ENCODE measurements around the gene PLCG1. TPM values are rescaled to one million over a fixed set of nuclear protein-coding genes. Genes with fewer than 3 reads are reported as not detected.

Gene PLCG1
- total RNA-seq, 1 donor from 2014 or later, result 320 TPM

- H3K9me3 Mint-ChIP-seq, result peaks cover 2% of the 10 kb centered on the region
- H3K36me3 Mint-ChIP-seq (ENCODE audit: low read depth), result peaks cover 3% of the 10 kb centered on the region
- no peaks in the 10 kb centered on the region for H3K27me3 Mint-ChIP-seq (ENCODE audit: low read depth)
- no peak overlapping the region for H3K4me3 Mint-ChIP-seq
- H3K4me1 Mint-ChIP-seq, result peaks cover 10% of the 10 kb centered on the region
- no peak for DNase-seq (ENCODE audit: low read depth, low spot score)
- TF ChIP-seq CTCF (conservative IDR thresholded peaks at IDR 0.05), result no peak
- H3K27ac Mint-ChIP-seq (ENCODE audit: unreplicated experiment), result no peak overlapping the region
Observed at GRCh38 chr20:41221614-41222218, 84.4 kb downstream of the PLCG1 start.

- Mint-ChIP-seq H3K36me3 (ENCODE audit: low read depth) (peaks cover 3% of the 10 kb centered on the region), H3K9me3 (peaks cover 2% of the 10 kb centered on the region), H3K4me3 (no peak overlapping the region), H3K27ac (ENCODE audit: unreplicated experiment) (no peak overlapping the region), H3K4me1 (peaks cover 10% of the 10 kb centered on the region), H3K27me3 (ENCODE audit: low read depth) (no peaks in the 10 kb centered on the region)
- TF ChIP-seq CTCF (conservative IDR thresholded peaks at IDR 0.05), result no peak
- no peak for DNase-seq (ENCODE audit: low read depth, low spot score)
Observed at GRCh38 chr20:41222296-41222695, 85.0 kb downstream of the PLCG1 start.

- Mint-ChIP-seq H3K36me3 (ENCODE audit: low read depth) (peaks cover 3% of the 10 kb centered on the region), H3K4me1 (peaks cover 10% of the 10 kb centered on the region), H3K27me3 (ENCODE audit: low read depth) (no peaks in the 10 kb centered on the region), H3K9me3 (peaks cover 2% of the 10 kb centered on the region), H3K4me3 (no peak overlapping the region), H3K27ac (ENCODE audit: unreplicated experiment) (no peak overlapping the region)
- no peak for DNase-seq (ENCODE audit: low read depth, low spot score)
- TF ChIP-seq CTCF (conservative IDR thresholded peaks at IDR 0.05), result no peak
Observed at GRCh38 chr20:41222703-41223102, 85.4 kb downstream of the PLCG1 start.

- no peak for DNase-seq (ENCODE audit: low read depth, low spot score)
- Mint-ChIP-seq H3K4me1 (peaks cover 10% of the 10 kb centered on the region), H3K4me3 (no peak overlapping the region), H3K36me3 (ENCODE audit: low read depth) (peaks cover 3% of the 10 kb centered on the region), H3K27me3 (ENCODE audit: low read depth) (no peaks in the 10 kb centered on the region), H3K9me3 (peaks cover 2% of the 10 kb centered on the region), H3K27ac (ENCODE audit: unreplicated experiment) (no peak overlapping the region)
- TF ChIP-seq CTCF (conservative IDR thresholded peaks at IDR 0.05), result no peak
Observed at GRCh38 chr20:41223112-41223511, 85.8 kb downstream of the PLCG1 start.

GRCh38 chr20:41224281-41224680, 86.9 kb downstream of the PLCG1 start:
- no peak for DNase-seq (ENCODE audit: low read depth, low spot score)
- Mint-ChIP-seq H3K4me1 (peaks cover 10% of the 10 kb centered on the region), H3K27me3 (ENCODE audit: low read depth) (no peaks in the 10 kb centered on the region), H3K27ac (ENCODE audit: unreplicated experiment) (no peak overlapping the region), H3K4me3 (no peak overlapping the region), H3K36me3 (ENCODE audit: low read depth) (peaks cover 3% of the 10 kb centered on the region), H3K9me3 (peaks cover 2% of the 10 kb centered on the region)
- TF ChIP-seq CTCF (conservative IDR thresholded peaks at IDR 0.05), result no peak
